Stimulated activated CD4-positive, alpha-beta T cell treated with anti-CD3 and anti-CD28 coated beads, Interleukin-15, amount 100 ng/mL, for 48 hours (primary cell): Measurements from ENCODE around the gene LRRC31.

ENCODE experiments used
- DNase-seq, 2 donors: peaks; one replicate each; pipeline ENCODE4 v3.0.0-alpha.2; 2020; ENCODE audit warnings: low read depth in 2 of 2

Gene LRRC31

GRCh38 chr3:169813278-169813677 lies 56.5 kb downstream of the LRRC31 start:
- DNase-seq = no peak

- DNase-seq = peak; percentile 62 to 64
Observed at GRCh38 chr3:169812332-169813235, 57.2 kb downstream of the LRRC31 start, which contains the start of the genes LRRC34 and LRRIQ4. Gene LRRC34 (minus strand): TSS chr3:169812904. CDS start chr3:169812548, 356 bp downstream. Gene LRRIQ4 (plus strand): TSS chr3:169812870. CDS start chr3:169821922, 9,052 bp downstream.

- no peak for DNase-seq
Observed at GRCh38 chr3:169811631-169812331, 58.0 kb downstream of the LRRC31 start.

DNA sequence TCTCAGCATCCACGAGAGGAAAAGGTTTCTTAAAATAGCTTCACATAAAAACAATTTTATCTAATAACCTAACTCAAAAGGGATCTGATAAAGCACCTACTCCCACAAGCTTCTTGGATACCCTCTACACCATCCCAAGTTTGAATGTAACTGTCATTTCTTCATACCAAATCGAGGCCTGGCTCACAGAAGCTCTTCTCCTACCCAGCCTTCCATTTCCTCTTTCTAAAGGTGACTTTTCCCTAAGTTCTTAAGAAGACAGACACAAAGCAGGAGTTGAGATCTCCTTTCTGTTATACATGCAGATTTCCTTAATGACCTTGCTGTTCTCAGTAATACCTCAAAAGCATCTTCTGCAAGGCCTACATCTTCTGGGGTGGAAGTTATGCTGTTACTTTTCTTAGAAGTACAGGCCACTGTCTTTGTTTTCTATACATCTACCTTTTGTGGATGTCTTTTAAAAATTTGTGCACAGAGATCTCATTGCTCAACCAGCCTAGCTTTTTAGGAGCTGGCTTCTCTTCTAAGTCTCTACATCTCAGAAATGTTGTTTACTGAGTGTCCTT lies 60.4 kb downstream of the LRRC31 start:
- DNase-seq = no peak

- DNase-seq = no peak
Observed at GRCh38 chr3:169804681-169805080, 65.1 kb downstream of the LRRC31 start.

- DNase-seq = no peak
Observed at GRCh38 chr3:169792359-169792758, 77.4 kb downstream of the LRRC31 start.

GRCh38 chr3:169790687-169791429 lies 78.9 kb downstream of the LRRC31 start:
- DNase-seq = no peak

- no peak for DNase-seq
Observed at GRCh38 chr3:169790219-169790618, 79.5 kb downstream of the LRRC31 start.
